ENCODE measurements around the gene SNX9. TPM values are rescaled to one million over a fixed set of nuclear protein-coding genes. Genes with fewer than 3 reads are reported as not detected.

Gene SNX9
- total and polyA plus RNA-seq, 3 donors from 2014 or later = 26.0 to 32.6 (median 30.1) TPM

GRCh38 chr6:157808405-157808950 lies 14.6 kb upstream of the SNX9 start:
- no peak for TF ChIP-seq CTCF (IDR thresholded peaks at IDR 0.05)
- no peak for TF ChIP-seq POLR2A (IDR thresholded peaks at IDR 0.05)
- no peaks in the 10 kb centered on the region for H3K9me3 ChIP-seq
- H3K36me3 ChIP-seq (ENCODE audit: low read depth, missing control alignments) = no peaks in the 10 kb centered on the region
- H3K27ac ChIP-seq = no peak overlapping the region
- intact Hi-C loops (cut with DNase I; ENCODE audit: low total_unique reads) = no loop called here
- 79 to 81% methylated on average over 2 of the region's 2 CpGs for WGBS, 2 donors
- H3K4me1 ChIP-seq = peaks cover 5% of the 10 kb centered on the region
- no peak for DNase-seq
- H3K4me3 ChIP-seq = no peak overlapping the region
- no peaks in the 10 kb centered on the region for H3K27me3 ChIP-seq

DNA sequence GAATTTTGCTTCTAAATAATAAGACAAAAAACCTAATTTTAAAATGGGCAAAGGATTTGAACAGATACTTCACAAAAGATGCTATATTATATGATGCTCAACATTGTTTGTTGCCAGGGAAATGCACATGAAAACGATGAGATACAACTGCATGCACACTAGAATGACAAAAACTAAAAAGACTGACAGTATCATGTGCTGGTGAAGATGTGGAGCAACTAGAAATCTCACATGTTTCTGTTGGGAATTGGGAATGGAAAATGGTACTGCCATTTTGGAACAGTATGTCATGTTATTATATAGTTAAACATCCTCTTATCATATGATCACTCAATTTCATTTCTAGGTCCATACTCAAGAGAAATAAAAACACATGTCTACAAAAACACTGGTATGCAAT lies 13.4 kb upstream of the SNX9 start:
- WGBS, 2 donors = 83 to 90% methylated on average over 1 of the region's 1 CpG
- peaks cover 16% of the 10 kb centered on the region for H3K4me1 ChIP-seq
- no peaks in the 10 kb centered on the region for H3K9me3 ChIP-seq
- no peak overlapping the region for H3K27ac ChIP-seq
- no peaks in the 10 kb centered on the region for H3K36me3 ChIP-seq (ENCODE audit: low read depth, missing control alignments)
- H3K4me3 ChIP-seq = no peak overlapping the region
- no peak for TF ChIP-seq CTCF (IDR thresholded peaks at IDR 0.05)
- no peak for TF ChIP-seq POLR2A (IDR thresholded peaks at IDR 0.05)
- H3K27me3 ChIP-seq = no peaks in the 10 kb centered on the region
- intact Hi-C loops (cut with DNase I; ENCODE audit: low total_unique reads) = no loop called here
- DNase-seq = no peak

DNA sequence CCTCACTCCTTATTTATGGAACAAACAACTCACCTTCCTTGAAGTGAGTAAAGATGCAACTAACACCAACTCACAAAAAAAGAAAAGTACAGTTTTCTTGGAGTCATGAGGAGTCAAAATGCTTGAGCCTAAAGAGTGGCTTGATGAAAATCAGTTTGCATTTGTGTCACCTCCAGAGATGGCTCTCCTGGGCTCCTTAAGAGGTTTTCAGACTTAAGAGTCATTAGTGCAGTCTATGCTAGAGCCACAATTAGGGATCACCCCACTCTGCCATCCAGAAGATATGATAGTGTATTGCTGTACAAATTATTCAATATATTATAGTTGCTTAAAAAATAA lies 11.9 kb upstream of the SNX9 start:
- no peaks in the 10 kb centered on the region for H3K27me3 ChIP-seq
- intact Hi-C loops (cut with DNase I; ENCODE audit: low total_unique reads) = no loop called here
- H3K4me3 ChIP-seq = no peak overlapping the region
- no peaks in the 10 kb centered on the region for H3K9me3 ChIP-seq
- H3K36me3 ChIP-seq (ENCODE audit: low read depth, missing control alignments) = no peaks in the 10 kb centered on the region
- peaks cover 16% of the 10 kb centered on the region for H3K4me1 ChIP-seq
- no peak for DNase-seq
- no peak for TF ChIP-seq POLR2A (IDR thresholded peaks at IDR 0.05)
- no peak for TF ChIP-seq CTCF (IDR thresholded peaks at IDR 0.05)
- H3K27ac ChIP-seq = no peak overlapping the region

DNA sequence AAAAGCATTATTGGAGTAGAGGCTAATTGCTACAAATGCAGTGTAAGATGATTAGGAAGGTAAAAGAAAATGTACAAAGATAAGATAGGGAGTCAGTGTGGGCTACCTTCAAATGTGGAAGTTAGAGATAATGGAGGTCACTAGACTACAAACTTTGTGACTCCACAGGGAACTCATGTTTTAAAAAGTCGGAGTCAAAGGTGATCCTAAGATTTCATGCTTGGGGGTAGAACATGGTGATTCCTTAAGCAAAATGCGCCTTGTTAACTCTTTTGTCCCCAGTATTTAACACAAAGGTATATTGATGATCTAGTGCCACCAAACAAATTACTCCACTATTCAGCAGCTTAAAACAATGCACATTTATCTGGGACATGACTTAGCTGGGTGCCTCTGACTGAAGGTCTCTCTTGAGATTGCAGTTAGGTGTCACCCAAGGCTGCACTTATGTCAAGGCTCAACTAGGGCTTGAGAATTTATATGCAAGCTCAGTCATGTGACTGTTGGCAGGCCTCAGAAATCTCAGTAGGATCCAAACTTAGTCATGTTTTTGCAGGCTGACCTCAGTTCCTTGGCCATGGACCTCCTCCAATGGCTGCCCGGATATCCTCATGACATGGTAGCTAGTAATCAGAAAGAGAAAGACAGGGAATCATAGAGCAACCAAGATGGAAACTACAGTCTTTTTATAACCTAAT lies 11.4 kb upstream of the SNX9 start:
- 81 to 89% methylated on average over 3 of the region's 3 CpGs for WGBS, 2 donors
- H3K27ac ChIP-seq = no peak overlapping the region

More for the DNA sequence above, 11.4 kb upstream of the SNX9 start:
- H3K4me3 ChIP-seq = no peak overlapping the region
- intact Hi-C loops (cut with DNase I; ENCODE audit: low total_unique reads) = no loop called here
- no peaks in the 10 kb centered on the region for H3K36me3 ChIP-seq (ENCODE audit: low read depth, missing control alignments)
- H3K9me3 ChIP-seq = no peaks in the 10 kb centered on the region
- TF ChIP-seq CTCF (IDR thresholded peaks at IDR 0.05) = no peak
- TF ChIP-seq POLR2A (IDR thresholded peaks at IDR 0.05) = no peak
- H3K4me1 ChIP-seq = peaks cover 16% of the 10 kb centered on the region
- no peak for DNase-seq
- no peaks in the 10 kb centered on the region for H3K27me3 ChIP-seq
